HCT116 (cell line): ENCODE results near the gene CCDC81. TPM values are rescaled to one million over a fixed set of nuclear protein-coding genes. Genes with fewer than 3 reads are reported as not detected.

Source experiments
- ATAC-seq: fragments of 200-7000 bp; cut with Tn5 transposase; 2 replicates; pipeline ENCODE4 v1.9.1; 2020; ENCODE audit warnings: mild to moderate bottlenecking, moderate library complexity
- BruUV-seq: library from RNA; stranded (reverse); fragments of 400-500 nt; replicated peaks from 2 replicates; lab custom pipeline; 2021; lab: Mats Ljungman, UMichigan
- CTCF ChIA-PET: fragments of 300-600 bp; sonication (Branson Sonifier 250); formaldehyde crosslinking; loops from one replicate; lab custom pipeline; 2021; ENCODE audit warnings: antibody characterized with exemption; lab: Charles Lee
- POLR2A ChIA-PET: fragments of 300-600, 350-600 bp; sonication (Branson Sonifier 250); formaldehyde crosslinking; loops from one replicate; lab custom pipeline; 2021; ENCODE audit warnings: antibody characterized with exemption; lab: Charles Lee
- RAD21 ChIA-PET, 2 experiments: fragments of 300-600 bp; sonication (Branson Sonifier 250); formaldehyde crosslinking; loops; one replicate each; lab custom pipeline; 2023; ENCODE audit warnings: low total read pairs in 2 of 2; ENCODE audit not compliant: uncharacterized antibody in 2 of 2, unreplicated experiment in 2 of 2, low non-redundant PET in 1 of 2; lab: Charles Lee
- DNase-seq: peaks from one replicate; pipeline ENCODE4 v3.0.0-alpha.2; 2010; ENCODE audit warnings: low read depth, low spot score
- H2AFZ ChIP-seq: fragments of 200-600 bp; shearing (Covaris generic), sonication (generic); 2 replicates; pipeline ENCODE4 v1.6.1; 2017; ENCODE audit warnings: low read depth, mixed run types, mixed read lengths, antibody characterized with exemption, low read length; ENCODE audit not compliant: poor library complexity, severe bottlenecking
- H3K27ac ChIP-seq: 2 replicates; pipeline ENCODE4 v1.5.1; 2012; ENCODE audit warnings: low read depth, low read length
- H3K27me3 ChIP-seq: fragments of 200-600 bp; sonication (generic); 2 replicates; pipeline ENCODE4 v1.6.1; 2016; ENCODE audit warnings: mixed run types, low read length, mixed read lengths; ENCODE audit not compliant: insufficient read depth
- H3K36me3 ChIP-seq, 2 experiments: fragments of 200-500 bp in 1 of 2; fragments of 200-600 bp in 1 of 2; sonication (Bioruptor generic) in 1 of 2; sonication (generic) in 1 of 2; 2 replicates each; pipeline versions ENCODE4 v1.5.1 to v1.6.1; 2014 to 2016; ENCODE audit warnings: low read length in 2 of 2, inconsistent platforms in 1 of 2, mixed read lengths in 1 of 2, mixed run types in 1 of 2; ENCODE audit not compliant: insufficient read depth in 2 of 2, control insufficient read depth in 1 of 2
- H3K4me1 ChIP-seq, 2 experiments: fragments of 200-600 bp in 1 of 2; sonication (generic) in 1 of 2; 2 replicates each; pipeline versions ENCODE4 v1.5.1 to v1.6.1; 2012 to 2017; ENCODE audit warnings: low read length in 2 of 2, inconsistent platforms in 1 of 2, mild to moderate bottlenecking in 1 of 2, mixed read lengths in 1 of 2, mixed run types in 1 of 2, moderate library complexity in 1 of 2; ENCODE audit not compliant: insufficient read depth in 2 of 2, control insufficient read depth in 1 of 2
- H3K4me2 ChIP-seq: fragments of 200-600 bp; sonication (generic); 2 replicates; pipeline ENCODE4 v1.6.1; 2017; ENCODE audit warnings: mixed run types, low read length, mixed read lengths
- H3K4me3 ChIP-seq, 2 experiments: fragments of 200-600 bp in 1 of 2; sonication (generic) in 1 of 2; replicated peaks in 1 of 2; 2 replicates each; pipeline ENCODE4 v1.5.1; 2011 to 2016; ENCODE audit warnings: low read length in 2 of 2, control low read depth in 1 of 2, low read depth in 1 of 2, mild to moderate bottlenecking in 1 of 2, mixed read lengths in 1 of 2, mixed run types in 1 of 2
- H3K79me2 ChIP-seq: fragments of 200-600 bp; sonication (generic); 2 replicates; pipeline ENCODE4 v1.6.1; 2017; ENCODE audit warnings: mild to moderate bottlenecking, mixed run types, low read length, moderate library complexity, mixed read lengths; ENCODE audit not compliant: insufficient read depth
- H3K9ac ChIP-seq: fragments of 200-600 bp; sonication (generic); 2 replicates; pipeline ENCODE4 v1.6.1; 2016; ENCODE audit warnings: low read length, mixed read lengths
- H3K9me2 ChIP-seq: fragments of 200-600 bp; sonication (generic), shearing (Covaris generic); 2 replicates; pipeline ENCODE4 v1.6.1; 2017; ENCODE audit warnings: mixed run types, mild to moderate bottlenecking, moderate library complexity; ENCODE audit not compliant: insufficient read depth
- H3K9me3 ChIP-seq, 2 experiments: fragments of 200-500 bp in 1 of 2; fragments of 200-600 bp in 1 of 2; sonication (Bioruptor generic) in 1 of 2; sonication (generic) in 1 of 2; 2 replicates each; pipeline ENCODE4 v1.6.1; 2014 to 2017; ENCODE audit warnings: low read length in 2 of 2, mixed read lengths in 2 of 2, inconsistent platforms in 1 of 2, low read depth in 1 of 2, mild to moderate bottlenecking in 1 of 2, mixed run types in 1 of 2, moderate library complexity in 1 of 2; ENCODE audit not compliant: control insufficient read depth in 1 of 2, insufficient read depth in 1 of 2
- H4K20me1 ChIP-seq: fragments of 200-600 bp; sonication (generic), shearing (Covaris generic); 2 replicates; pipeline ENCODE4 v1.6.1; 2017; ENCODE audit warnings: mixed run types, mild to moderate bottlenecking, moderate library complexity; ENCODE audit not compliant: insufficient read depth
- ATF3 ChIP-seq: IDR thresholded peaks from 2 replicates; pipeline ENCODE4 v1.6.1; 2012
- CEBPB ChIP-seq: IDR thresholded peaks from 2 replicates; pipeline ENCODE4 v1.6.1; 2012; ENCODE audit warnings: low read depth
- EGR1 ChIP-seq: IDR thresholded peaks from 2 replicates; pipeline ENCODE4 v1.6.1; 2012; ENCODE audit warnings: low read depth
- ELF1 ChIP-seq: IDR thresholded peaks from 2 replicates; pipeline ENCODE4 v1.6.1; 2012; ENCODE audit warnings: low read depth, borderline replicate concordance
- EZH2 ChIP-seq: fragments of 200-600 bp; sonication (generic); IDR thresholded peaks from 2 replicates; pipeline ENCODE4 v1.6.1; 2017; ENCODE audit warnings: antibody characterized with exemption, mixed run types
- EZH2phosphoT487 ChIP-seq: fragments of 200-600 bp; IDR thresholded peaks from 2 replicates; pipeline ENCODE4 v1.6.1; 2018; ENCODE audit warnings: antibody characterized with exemption, borderline replicate concordance
- FOSL1 ChIP-seq: IDR thresholded peaks from 2 replicates; pipeline ENCODE4 v1.6.1; 2012; ENCODE audit warnings: low read depth
- JUND ChIP-seq: IDR thresholded peaks from 2 replicates; pipeline ENCODE4 v1.6.1; 2012
- POLR2A ChIP-seq: IDR thresholded peaks from 2 replicates; pipeline ENCODE4 v1.7.0; 2011; ENCODE audit warnings: borderline replicate concordance; ENCODE audit not compliant: insufficient read depth, insufficient read length; ENCODE audit errors: extremely low read depth
- RAD21 ChIP-seq: IDR thresholded peaks from 2 replicates; pipeline ENCODE4 v1.6.1; 2012; ENCODE audit warnings: low read depth, mild to moderate bottlenecking
- SIN3A ChIP-seq: IDR thresholded peaks from 2 replicates; pipeline ENCODE4 v1.6.1; 2012; ENCODE audit warnings: low read depth
- SP1 ChIP-seq: IDR thresholded peaks from 2 replicates; pipeline ENCODE4 v1.6.1; 2012; ENCODE audit warnings: low read depth
- TCF7L2 ChIP-seq: IDR thresholded peaks from 2 replicates; pipeline ENCODE4 v1.7.0; 2011; ENCODE audit warnings: borderline replicate concordance, inconsistent platforms; ENCODE audit not compliant: insufficient read depth, insufficient read length; ENCODE audit errors: extremely low read depth
- YY1 ChIP-seq: IDR thresholded peaks from 2 replicates; pipeline ENCODE4 v1.6.1; 2011; ENCODE audit warnings: low read length, low read depth, moderate library complexity, mild to moderate bottlenecking; ENCODE audit not compliant: insufficient replicate concordance; ENCODE audit errors: extremely low read depth
- ZFX ChIP-seq: fragments of 450-650 bp; IDR thresholded peaks from 2 replicates; pipeline ENCODE4 v1.6.1; 2017
- ZNF274 ChIP-seq: fragments of 200-500 bp; sonication (Bioruptor generic); IDR thresholded peaks from 2 replicates; pipeline ENCODE4 v1.6.1; 2014; ENCODE audit warnings: mild to moderate bottlenecking, low read depth, low read length, inconsistent platforms
- intact Hi-C: fragments of 100-400 bp; cut with micrococcal nuclease; formaldehyde crosslinking; loops from 2 replicates; pipeline ENCODE4 v1.10.0; 2022
- total RNA-seq: library from RNA; stranded (reverse); gene quantifications from one replicate; pipeline ENCODE4 v1.2.1, GENCODE V29; 2021; ENCODE audit not compliant: unreplicated experiment

CCDC81 gene
- total RNA-seq, 1 experiment from 2014 or later, result 0.69 TPM

- H3K4me2 ChIP-seq, result no peak overlapping the region
- H2AFZ ChIP-seq, result no peak overlapping the region
- H3K4me3 ChIP-seq, result no peak overlapping the region
- no peak overlapping the region for H3K9ac ChIP-seq
- ChIA-PET POLR2A (no interaction called here), RAD21 (no interaction called here), CTCF (no interaction called here)
- intact Hi-C loops, result no loop called here
- no peak for ATAC-seq
- H3K79me2 ChIP-seq, result no peaks in the 10 kb centered on the region
- H3K36me3 ChIP-seq, result no peaks in the 10 kb centered on the region
- no peaks in the 10 kb centered on the region for H3K9me3 ChIP-seq
- TF ChIP-seq CEBPB, result no peak
- no peak for TF ChIP-seq JUND
- no peak for TF ChIP-seq EZH2
- no peak for TF ChIP-seq SP1
- TF ChIP-seq ZFX, result no peak
- no peak for TF ChIP-seq YY1
- TF ChIP-seq POLR2A, result no peak
- TF ChIP-seq ELF1, result no peak
- TF ChIP-seq SIN3A, result no peak
- no peak for TF ChIP-seq FOSL1
- no peak for TF ChIP-seq ATF3
- no peak for TF ChIP-seq RAD21
- no peak for TF ChIP-seq EZH2phosphoT487
- TF ChIP-seq ZNF274, result no peak
- TF ChIP-seq TCF7L2, result no peak
- TF ChIP-seq EGR1, result no peak
- no peaks in the 10 kb centered on the region for H4K20me1 ChIP-seq
- no peak overlapping the region for H3K27ac ChIP-seq
- DNase-seq, result no peak
- no peaks in the 10 kb centered on the region for H3K27me3 ChIP-seq
- H3K4me1 ChIP-seq, result no peaks in the 10 kb centered on the region
- H3K9me2 ChIP-seq, result no peaks in the 10 kb centered on the region
- no TSS peak for BruUV-seq
Measured at GRCh38 chr11:86403458-86403857, 28.8 kb downstream of the CCDC81 start.
